ENCODE results near the gene EPHA5. TPM values are rescaled to one million over a fixed set of nuclear protein-coding genes. Genes with fewer than 3 reads are reported as not detected.

EPHA5 gene
- total RNA-seq, 2 donors from 2014 or later: 0.09 to 0.17 TPM

- intact Hi-C loops (cut with DNase I, micrococcal nuclease): no loop called here
- DNase-seq: no peak
- no peak for ATAC-seq
These were observed 148.6 kb downstream of the EPHA5 start for GRCh38 chr4:65521666-65522065.

- ATAC-seq (no peak), DNase-seq (no peak)
- intact Hi-C loops (cut with DNase I, micrococcal nuclease): no loop called here
These were observed 154.6 kb downstream of the EPHA5 start for GRCh38 chr4:65515646-65516045.

- intact Hi-C loops (cut with DNase I, micrococcal nuclease): no loop called here
- DNase-seq: no peak
- ATAC-seq: no peak
These were observed 159.3 kb downstream of the EPHA5 start for GRCh38 chr4:65510976-65511375.

- intact Hi-C loops (cut with DNase I, micrococcal nuclease): no loop called here
- DNase-seq: no peak
- ATAC-seq: no peak
These were observed 162.1 kb downstream of the EPHA5 start for GRCh38 chr4:65508168-65508567.

GRCh38 chr4:65502131-65502701, 168.1 kb downstream of the EPHA5 start:
- ATAC-seq (no peak), DNase-seq (no peak)
- intact Hi-C loops (cut with DNase I, micrococcal nuclease): no loop called here

GRCh38 chr4:65498606-65499005, 171.7 kb downstream of the EPHA5 start:
- DNase-seq (no peak), ATAC-seq (no peak)
- intact Hi-C loops (cut with DNase I, micrococcal nuclease): no loop called here

- ATAC-seq (no peak), DNase-seq (no peak)
- intact Hi-C loops (cut with DNase I, micrococcal nuclease): no loop called here
These were observed 174.8 kb downstream of the EPHA5 start for GRCh38 chr4:65495439-65495838.

GRCh38 chr4:65482410-65482809, 187.9 kb downstream of the EPHA5 start:
- intact Hi-C loops (cut with DNase I, micrococcal nuclease): no loop called here
- no peak for ATAC-seq
- no peak for DNase-seq

- no peak for DNase-seq
- intact Hi-C loops (cut with DNase I, micrococcal nuclease): no loop called here
- ATAC-seq: no peak
These were observed 197.8 kb downstream of the EPHA5 start for GRCh38 chr4:65472531-65472930.

GRCh38 chr4:65467068-65467680, 203.1 kb downstream of the EPHA5 start:
- ATAC-seq (no peak), DNase-seq (no peak)
- intact Hi-C loops (cut with DNase I, micrococcal nuclease): no loop called here

GRCh38 chr4:65461781-65462180, 208.5 kb downstream of the EPHA5 start:
- intact Hi-C loops (cut with DNase I, micrococcal nuclease): no loop called here
- ATAC-seq: no peak
- DNase-seq: no peak

- intact Hi-C loops (cut with DNase I, micrococcal nuclease): no loop called here
- ATAC-seq (no peak), DNase-seq (no peak)
These were observed 213.3 kb downstream of the EPHA5 start for GRCh38 chr4:65457011-65457410.

- ATAC-seq: no peak
- intact Hi-C loops (cut with DNase I, micrococcal nuclease): no loop called here
These were observed 213.7 kb downstream of the EPHA5 start for GRCh38 chr4:65456579-65456978.

GRCh38 chr4:65453398-65453797, 216.9 kb downstream of the EPHA5 start:
- ATAC-seq: no peak
- intact Hi-C loops (cut with DNase I, micrococcal nuclease): no loop called here
- no peak for DNase-seq

More at GRCh38 chr4:65456579-65456978, 213.7 kb downstream of the EPHA5 start:
- no peak for DNase-seq

GRCh38 chr4:65450899-65451298, 219.4 kb downstream of the EPHA5 start:
- intact Hi-C loops (cut with DNase I, micrococcal nuclease): no loop called here
- no peak for ATAC-seq
- no peak for DNase-seq

GRCh38 chr4:65437102-65437501, 233.2 kb downstream of the EPHA5 start:
- ATAC-seq: no peak
- no peak for DNase-seq
- intact Hi-C loops (cut with DNase I, micrococcal nuclease): no loop called here

GRCh38 chr4:65422109-65422508, 248.2 kb downstream of the EPHA5 start:
- intact Hi-C loops (cut with DNase I, micrococcal nuclease): no loop called here
- no peak for DNase-seq
- no peak for ATAC-seq

GRCh38 chr4:65420036-65420435, 250.3 kb downstream of the EPHA5 start:
- ATAC-seq (no peak), DNase-seq (no peak)
- intact Hi-C loops (cut with DNase I, micrococcal nuclease): no loop called here

- DNase-seq (peak in 1 of 2 donors; percentile 42), ATAC-seq (no peak)
- intact Hi-C loops (cut with DNase I, micrococcal nuclease): no loop called here
These were observed 253.4 kb downstream of the EPHA5 start for GRCh38 chr4:65416891-65417290.

- DNase-seq (no peak), ATAC-seq (no peak)
- intact Hi-C loops (cut with DNase I, micrococcal nuclease): no loop called here
These were observed 262.8 kb downstream of the EPHA5 start for GRCh38 chr4:65407483-65407882.

GRCh38 chr4:65401083-65401482, 269.2 kb downstream of the EPHA5 start:
- ATAC-seq (no peak), DNase-seq (no peak)
- intact Hi-C loops (cut with DNase I, micrococcal nuclease): no loop called here

Data from left colon (tissue), 2 donors.